Measurements from ENCODE around the gene LINC00632.

Gene LINC00632

GRCh38 chrX:140725500-140725899, 15.9 kb downstream of the LINC00632 start:
- H3K27me3 ChIP-seq (ENCODE audit: insufficient read depth, low read length): no peaks in the 10 kb centered on the region
- H2BK5ac ChIP-seq (ENCODE audit: low read depth, low read length, poor library complexity): no peak overlapping the region
- H3K9ac ChIP-seq (ENCODE audit: low read length): no peak overlapping the region
- H3K27ac ChIP-seq (ENCODE audit: low read depth, low read length): no peak overlapping the region
- H3K4ac ChIP-seq (ENCODE audit: low read depth, low read length): no peak overlapping the region
- no peaks in the 10 kb centered on the region for H3K4me1 ChIP-seq (ENCODE audit: control insufficient read depth in 1 of 2, insufficient read depth in 2 of 2, low read length in 2 of 2)
- no CpG with 5 or more reads among the region's 4 CpGs for WGBS (ENCODE audit: extremely low coverage, insufficient coverage, insufficient read length)
- no peak overlapping the region for H3K4me3 ChIP-seq (ENCODE audit: low read depth, low read length)
- H3K4me2 ChIP-seq (ENCODE audit: low read length): no peak overlapping the region
- no peak overlapping the region for H3K14ac ChIP-seq (ENCODE audit: low read length)
- no peak overlapping the region for H2BK120ac ChIP-seq (ENCODE audit: insufficient read depth, low read length, poor library complexity)
- H2AK5ac ChIP-seq (ENCODE audit: low read length): no peak overlapping the region
- H4K91ac ChIP-seq (ENCODE audit: low read depth, low read length): no peak overlapping the region
- peaks cover 1% of the 10 kb centered on the region for H3K9me3 ChIP-seq (ENCODE audit: insufficient read depth, low read depth, low read length)
- H2AFZ ChIP-seq (ENCODE audit: insufficient read depth, low read length, poor library complexity): no peak overlapping the region
- no peaks in the 10 kb centered on the region for H3K79me1 ChIP-seq (ENCODE audit: low read length)
- H3K23ac ChIP-seq (ENCODE audit: low read length): no peak overlapping the region
- H2BK12ac ChIP-seq (ENCODE audit: low read length): no peak overlapping the region
- H4K8ac ChIP-seq (ENCODE audit: low read depth, low read length): no peak overlapping the region
- no peak overlapping the region for H4K12ac ChIP-seq (ENCODE audit: low read depth, low read length)
- no peak for DNase-seq
- H3K18ac ChIP-seq (ENCODE audit: low read length): no peak overlapping the region
- H3K79me2 ChIP-seq (ENCODE audit: control insufficient read depth, insufficient read depth, low read length, poor library complexity): no peaks in the 10 kb centered on the region
- peaks cover 0 to 19% of the 10 kb centered on the region in 2 experiments for H3K36me3 ChIP-seq (ENCODE audit: control insufficient read depth in 1 of 2, insufficient read depth in 2 of 2, low read length in 2 of 2)

- Histone ChIP-seq H3K27me3 (ENCODE audit: insufficient read depth, low read length) (no peaks in the 10 kb centered on the region), H3K9ac (ENCODE audit: low read length) (no peak overlapping the region), H4K91ac (ENCODE audit: low read depth, low read length) (no peak overlapping the region), H3K27ac (ENCODE audit: low read depth, low read length) (no peak overlapping the region), H3K18ac (ENCODE audit: low read length) (no peak overlapping the region), H3K14ac (ENCODE audit: low read length) (no peak overlapping the region), H3K4me2 (ENCODE audit: low read length) (no peak overlapping the region), H3K4me1 (ENCODE audit: control insufficient read depth in 1 of 2, insufficient read depth in 2 of 2, low read length in 2 of 2) (no peaks in the 10 kb centered on the region), H3K9me3 (ENCODE audit: insufficient read depth, low read depth, low read length) (no peaks in the 10 kb centered on the region), H2BK5ac (ENCODE audit: low read depth, low read length, poor library complexity) (no peak overlapping the region), H3K79me1 (ENCODE audit: low read length) (no peaks in the 10 kb centered on the region), H2AFZ (ENCODE audit: insufficient read depth, low read length, poor library complexity) (no peak overlapping the region), H3K79me2 (ENCODE audit: control insufficient read depth, insufficient read depth, low read length, poor library complexity) (no peaks in the 10 kb centered on the region), H2BK12ac (ENCODE audit: low read length) (no peak overlapping the region), H2BK120ac (ENCODE audit: insufficient read depth, low read length, poor library complexity) (no peak overlapping the region), H4K12ac (ENCODE audit: low read depth, low read length) (no peak overlapping the region), H3K4ac (ENCODE audit: low read depth, low read length) (no peak overlapping the region), H3K4me3 (ENCODE audit: low read depth, low read length) (no peak overlapping the region), H4K8ac (ENCODE audit: low read depth, low read length) (no peak overlapping the region), H2AK5ac (ENCODE audit: low read length) (no peak overlapping the region), H3K36me3 (ENCODE audit: control insufficient read depth in 1 of 2, insufficient read depth in 2 of 2, low read length in 2 of 2) (no peaks in the 10 kb centered on the region), H3K23ac (ENCODE audit: low read length) (no peak overlapping the region)
- DNase-seq: peak in 1 of 2 donors; percentile 63
- WGBS (ENCODE audit: extremely low coverage, insufficient coverage, insufficient read length): no CpG with 5 or more reads among the region's 10 CpGs
Measured at GRCh38 chrX:140733766-140734342, 24.3 kb downstream of the LINC00632 start.

GRCh38 chrX:140744085-140744484, 34.5 kb downstream of the LINC00632 start:
- Histone ChIP-seq H4K91ac (ENCODE audit: low read depth, low read length) (no peak overlapping the region), H3K4me1 (ENCODE audit: control insufficient read depth in 1 of 2, insufficient read depth in 2 of 2, low read length in 2 of 2) (no peaks in the 10 kb centered on the region), H3K79me1 (ENCODE audit: low read length) (no peaks in the 10 kb centered on the region), H2BK12ac (ENCODE audit: low read length) (no peak overlapping the region), H2AFZ (ENCODE audit: insufficient read depth, low read length, poor library complexity) (no peak overlapping the region), H3K18ac (ENCODE audit: low read length) (no peak overlapping the region), H3K4ac (ENCODE audit: low read depth, low read length) (no peak overlapping the region), H3K27me3 (ENCODE audit: insufficient read depth, low read length) (no peaks in the 10 kb centered on the region), H2BK120ac (ENCODE audit: insufficient read depth, low read length, poor library complexity) (no peak overlapping the region), H3K4me3 (ENCODE audit: low read depth, low read length) (no peak overlapping the region), H3K36me3 (ENCODE audit: control insufficient read depth in 1 of 2, insufficient read depth in 2 of 2, low read length in 2 of 2) (no peaks in the 10 kb centered on the region), H2BK5ac (ENCODE audit: low read depth, low read length, poor library complexity) (no peak overlapping the region), H4K12ac (ENCODE audit: low read depth, low read length) (no peak overlapping the region), H3K9ac (ENCODE audit: low read length) (no peak overlapping the region), H3K23ac (ENCODE audit: low read length) (no peak overlapping the region), H3K4me2 (ENCODE audit: low read length) (no peak overlapping the region), H3K79me2 (ENCODE audit: control insufficient read depth, insufficient read depth, low read length, poor library complexity) (no peaks in the 10 kb centered on the region), H3K27ac (ENCODE audit: low read depth, low read length) (no peak overlapping the region), H4K8ac (ENCODE audit: low read depth, low read length) (no peak overlapping the region), H3K14ac (ENCODE audit: low read length) (no peak overlapping the region), H2AK5ac (ENCODE audit: low read length) (no peak overlapping the region), H3K9me3 (ENCODE audit: insufficient read depth, low read depth, low read length) (no peaks in the 10 kb centered on the region)
- DNase-seq: no peak

GRCh38 chrX:140756941-140757340, 47.4 kb downstream of the LINC00632 start:
- Histone ChIP-seq H2BK120ac (ENCODE audit: insufficient read depth, low read length, poor library complexity) (no peak overlapping the region), H3K79me1 (ENCODE audit: low read length) (no peaks in the 10 kb centered on the region), H3K18ac (ENCODE audit: low read length) (no peak overlapping the region), H3K4me2 (ENCODE audit: low read length) (no peak overlapping the region), H4K91ac (ENCODE audit: low read depth, low read length) (no peak overlapping the region), H3K27ac (ENCODE audit: low read depth, low read length) (no peak overlapping the region), H3K27me3 (ENCODE audit: insufficient read depth, low read length) (no peaks in the 10 kb centered on the region), H3K14ac (ENCODE audit: low read length) (no peak overlapping the region), H3K4me3 (ENCODE audit: low read depth, low read length) (no peak overlapping the region), H2BK5ac (ENCODE audit: low read depth, low read length, poor library complexity) (no peak overlapping the region), H3K4me1 (ENCODE audit: control insufficient read depth in 1 of 2, insufficient read depth in 2 of 2, low read length in 2 of 2) (no peaks in the 10 kb centered on the region), H4K12ac (ENCODE audit: low read depth, low read length) (no peak overlapping the region), H2BK12ac (ENCODE audit: low read length) (no peak overlapping the region), H2AFZ (ENCODE audit: insufficient read depth, low read length, poor library complexity) (no peak overlapping the region), H3K36me3 (ENCODE audit: control insufficient read depth in 1 of 2, insufficient read depth in 2 of 2, low read length in 2 of 2) (no peaks in the 10 kb centered on the region), H4K8ac (ENCODE audit: low read depth, low read length) (no peak overlapping the region), H3K79me2 (ENCODE audit: control insufficient read depth, insufficient read depth, low read length, poor library complexity) (no peaks in the 10 kb centered on the region), H3K4ac (ENCODE audit: low read depth, low read length) (no peak overlapping the region), H2AK5ac (ENCODE audit: low read length) (no peak overlapping the region), H3K9me3 (ENCODE audit: insufficient read depth, low read depth, low read length) (no peaks in the 10 kb centered on the region), H3K23ac (ENCODE audit: low read length) (no peak overlapping the region), H3K9ac (ENCODE audit: low read length) (no peak overlapping the region)
- no peak for DNase-seq
- no CpG with 5 or more reads among the region's 6 CpGs for WGBS (ENCODE audit: extremely low coverage, insufficient coverage, insufficient read length)
